Ishikawa (cell line): ENCODE measurements around the gene ACSBG1.

Experiments used
- CEBPB ChIP-seq: IDR thresholded peaks from 2 replicates; pipeline ENCODE4 v1.6.1; 2012
- CREB1 ChIP-seq: IDR thresholded peaks from 2 replicates; pipeline ENCODE4 v1.6.1; 2012; ENCODE audit warnings: low read depth
- EGR1 ChIP-seq: IDR thresholded peaks from 2 replicates; pipeline ENCODE4 v1.6.1; 2012
- EP300 ChIP-seq: IDR thresholded peaks from 2 replicates; pipeline ENCODE4 v1.6.1; 2012; ENCODE audit warnings: borderline replicate concordance
- FOXM1 ChIP-seq: IDR thresholded peaks from 2 replicates; pipeline ENCODE4 v1.6.1; 2012; ENCODE audit warnings: low read depth, borderline replicate concordance
- MAX ChIP-seq: IDR thresholded peaks from 2 replicates; pipeline ENCODE4 v1.6.1; 2012
- NFIC ChIP-seq: IDR thresholded peaks from 2 replicates; pipeline ENCODE4 v1.6.1; 2012
- RAD21 ChIP-seq: IDR thresholded peaks from 2 replicates; pipeline ENCODE4 v1.6.1; 2012; ENCODE audit warnings: low read depth
- REST ChIP-seq: IDR thresholded peaks from 2 replicates; pipeline ENCODE4 v1.6.1; 2012; ENCODE audit warnings: low read depth, mild to moderate bottlenecking
- TAF1 ChIP-seq: IDR thresholded peaks from 2 replicates; pipeline ENCODE4 v1.6.1; 2012; ENCODE audit warnings: low read depth, mild to moderate bottlenecking
- TCF12 ChIP-seq: IDR thresholded peaks from 2 replicates; pipeline ENCODE4 v1.6.1; 2012; ENCODE audit warnings: low read depth
- TEAD4 ChIP-seq: IDR thresholded peaks from 2 replicates; pipeline ENCODE4 v1.6.1; 2012
- USF1 ChIP-seq: IDR thresholded peaks from 2 replicates; pipeline ENCODE4 v1.6.1; 2012
- YY1 ChIP-seq: IDR thresholded peaks from 2 replicates; pipeline ENCODE4 v1.6.1; 2012; ENCODE audit warnings: low read depth
- ZBTB7A ChIP-seq: IDR thresholded peaks from 2 replicates; pipeline ENCODE4 v1.6.1; 2012; ENCODE audit warnings: low read depth

Gene ACSBG1

GRCh38 chr15:78208341-78208844 lies 26.0 kb downstream of the ACSBG1 start:
- TF ChIP-seq RAD21 (no peak), TCF12 (no peak), EP300 (no peak), EGR1 (no peak), TAF1 (no peak), CEBPB (no peak), YY1 (no peak), MAX (no peak), CREB1 (no peak), ZBTB7A (no peak), USF1 (no peak), REST (no peak), TEAD4 (no peak), NFIC (no peak), FOXM1 (no peak)

- TF ChIP-seq YY1 (no peak), REST (no peak), TAF1 (no peak), EP300 (no peak), TEAD4 (no peak), RAD21 (no peak), MAX (no peak), FOXM1 (no peak), ZBTB7A (no peak), TCF12 (no peak), CREB1 (no peak), CEBPB (no peak), USF1 (no peak), NFIC (no peak), EGR1 (no peak)
Observed at GRCh38 chr15:78207641-78208340, 26.6 kb downstream of the ACSBG1 start.

GRCh38 chr15:78207110-78207458 lies 27.3 kb downstream of the ACSBG1 start:
- no peak for TF ChIP-seq FOXM1
- no peak for TF ChIP-seq TCF12
- TF ChIP-seq CREB1: no peak
- no peak for TF ChIP-seq REST

- TF ChIP-seq TEAD4 (peak; percentile 81), REST (no peak)
Observed at GRCh38 chr15:78206326-78207109, 27.8 kb downstream of the ACSBG1 start.
